GM06990 (cell line): ENCODE measurements around the gene ARMS2.

Source experiments
- DNase-seq: peaks from one replicate; pipeline ENCODE4 v3.0.0-alpha.2; 2011; ENCODE audit not compliant: insufficient read length; ENCODE audit errors: extremely low read depth
- H3K27me3 ChIP-seq: replicated peaks from 2 replicates; pipeline ENCODE4 v1.6.0; 2011; ENCODE audit warnings: low read length; ENCODE audit not compliant: control insufficient read depth, insufficient read depth
- H3K36me3 ChIP-seq: 2 replicates; pipeline ENCODE4 v1.5.1; 2011; ENCODE audit warnings: low read length; ENCODE audit not compliant: control insufficient read depth, insufficient read depth
- H3K4me3 ChIP-seq: replicated peaks from 2 replicates; pipeline ENCODE4 v1.5.1; 2011; ENCODE audit warnings: low read depth, mild to moderate bottlenecking, control low read depth, low read length
- CTCF ChIP-seq: IDR thresholded peaks from 2 replicates; pipeline ENCODE4 v1.5.1; 2011; ENCODE audit warnings: low read length, control low read depth, mild to moderate bottlenecking, inconsistent platforms; ENCODE audit not compliant: insufficient read depth, poor library complexity, severe bottlenecking

ARMS2 gene

GRCh38 chr10:122478971-122479370 is 24.5 kb downstream of the ARMS2 start:
- no peak for DNase-seq
- Histone ChIP-seq H3K36me3 (no peaks in the 10 kb centered on the region), H3K4me3 (no peak overlapping the region), H3K27me3 (peaks cover 3% of the 10 kb centered on the region; the same call in 1 of the 2 replicates)
- TF ChIP-seq CTCF = no peak

GRCh38 chr10:122480146-122480833 is 25.8 kb downstream of the ARMS2 start:
- no peaks in the 10 kb centered on the region for H3K36me3 ChIP-seq
- DNase-seq = no peak
- no peak for TF ChIP-seq CTCF
- H3K27me3 ChIP-seq = peaks cover 3% of the 10 kb centered on the region; the same call in 1 of the 2 replicates
- H3K4me3 ChIP-seq = no peak overlapping the region

- no peak for TF ChIP-seq CTCF
- H3K4me3 ChIP-seq = no peak overlapping the region
- H3K27me3 ChIP-seq = peaks cover 3% of the 10 kb centered on the region; the same call in 1 of the 2 replicates
- DNase-seq = no peak
- H3K36me3 ChIP-seq = no peaks in the 10 kb centered on the region
Observed at GRCh38 chr10:122481296-122482056, 27.0 kb downstream of the ARMS2 start.

- H3K27me3 ChIP-seq = peaks cover 3% of the 10 kb centered on the region; the same call in 1 of the 2 replicates
- no peaks in the 10 kb centered on the region for H3K36me3 ChIP-seq
- no peak for TF ChIP-seq CTCF
- no peak overlapping the region for H3K4me3 ChIP-seq
- DNase-seq = no peak
Observed at GRCh38 chr10:122484276-122485060, 30.0 kb downstream of the ARMS2 start.

- no peak for DNase-seq
- H3K27me3 ChIP-seq = no peaks in the 10 kb centered on the region; the same call in 1 of the 2 replicates
- TF ChIP-seq CTCF = no peak
- no peaks in the 10 kb centered on the region for H3K36me3 ChIP-seq
- no peak overlapping the region for H3K4me3 ChIP-seq
Observed at GRCh38 chr10:122485670-122486069, 31.2 kb downstream of the ARMS2 start.
